B cell (primary cell): Measurements from ENCODE around the gene NTM. TPM values are rescaled to one million over a fixed set of nuclear protein-coding genes. Genes with fewer than 3 reads are reported as not detected.

Experiments used
- ATAC-seq: fragments of 200-7000 bp; cut with Tn5 transposase; one replicate; pipeline ENCODE4 v1.10.0; 2021; ENCODE audit warnings: low read depth, mild to moderate bottlenecking, moderate number of reproducible peaks, moderate library complexity
- CTCF ChIA-PET: fragments of 350-600 bp; sonication (Branson Sonifier 250); formaldehyde crosslinking; loops from one replicate; lab custom pipeline; 2021; ENCODE audit warnings: antibody characterized with exemption, inconsistent platforms; lab: Charles Lee
- POLR2A ChIA-PET: fragments of 350-600 bp; sonication (Branson Sonifier 250); formaldehyde crosslinking; loops from one replicate; lab custom pipeline; 2021; ENCODE audit warnings: antibody characterized with exemption; lab: Charles Lee
- DNase-seq: peaks from one replicate; pipeline ENCODE4 v3.0.0; 2013
- H2AFZ ChIP-seq: 2 replicates; pipeline ENCODE4 v1.6.1; 2012; ENCODE audit warnings: mild to moderate bottlenecking, low read depth, low read length; ENCODE audit not compliant: insufficient read depth, poor library complexity, severe bottlenecking
- H3K27ac ChIP-seq, 2 donors: 1 replicate in 1 of 2; 2 replicates in 1 of 2; pipeline ENCODE4 v1.5.1; 2012 to 2013; ENCODE audit warnings: low read length in 2 of 2, mild to moderate bottlenecking in 2 of 2, moderate library complexity in 1 of 2
- H3K27me3 ChIP-seq, 4 experiments: fragments of 200-600 bp in 1 of 4; sonication (generic) in 1 of 4; replicated peaks in 1 of 4; 1 replicate in 2 of 4; 2 replicates in 2 of 4; pipeline versions ENCODE4 v1.6.1 to v1.7.0; 2013 to 2016; ENCODE audit warnings: low read length in 3 of 4, mild to moderate bottlenecking in 2 of 4, mixed read lengths in 1 of 4, moderate library complexity in 1 of 4; ENCODE audit not compliant: insufficient read depth in 4 of 4, control insufficient read depth in 3 of 4; ENCODE audit errors: control extremely low read depth in 1 of 4
- H3K36me3 ChIP-seq, 2 experiments: replicated peaks in 1 of 2; 1 replicate in 1 of 2; 2 replicates in 1 of 2; pipeline versions ENCODE4 v1.6.1 to v1.7.1; 2013; ENCODE audit warnings: low read length in 1 of 2; ENCODE audit not compliant: insufficient read depth in 2 of 2, control insufficient read depth in 1 of 2; ENCODE audit errors: control extremely low read depth in 1 of 2, extremely low read depth in 1 of 2
- H3K4me1 ChIP-seq, 2 donors: fragments of 200-600 bp in 1 of 2; sonication (generic) in 1 of 2; 1 replicate in 1 of 2; 2 replicates in 1 of 2; pipeline versions ENCODE4 v1.5.1 to v1.6.1; 2013 to 2017; ENCODE audit warnings: low read length in 2 of 2; ENCODE audit not compliant: control insufficient read depth in 2 of 2, insufficient read depth in 2 of 2
- H3K4me2 ChIP-seq: replicated peaks from 2 replicates; pipeline ENCODE3; 2012; ENCODE audit warnings: mild to moderate bottlenecking, low read depth, low read length; ENCODE audit not compliant: poor library complexity, severe bottlenecking
- H3K4me3 ChIP-seq, 5 experiments: fragments of 200-600 bp in 1 of 5; sonication (generic) in 1 of 5; 1 replicate in 3 of 5; 2 replicates in 2 of 5; pipeline versions ENCODE4 v1.5.1 to v1.7.0; 2011 to 2016; ENCODE audit warnings: low read length in 4 of 5, mild to moderate bottlenecking in 4 of 5, low read depth in 2 of 5, control low read depth in 1 of 5, moderate library complexity in 1 of 5; ENCODE audit not compliant: insufficient read depth in 1 of 5; ENCODE audit errors: control extremely low read depth in 1 of 5, extremely low read depth in 1 of 5
- H3K79me2 ChIP-seq: fragments of 200-600 bp; sonication (generic); one replicate; pipeline ENCODE4 v1.6.0; 2016; ENCODE audit warnings: low read length; ENCODE audit not compliant: control insufficient read depth, insufficient read depth
- H3K9ac ChIP-seq: fragments of 200-600 bp; sonication (generic); 2 replicates; pipeline ENCODE4 v1.6.1; 2017; ENCODE audit warnings: mild to moderate bottlenecking, low read length, moderate library complexity
- H3K9me3 ChIP-seq, 3 donors: one replicate each; pipeline versions ENCODE4 v1.6.1 to v1.7.1; 2013; ENCODE audit warnings: low read length in 2 of 3; ENCODE audit not compliant: control insufficient read depth in 2 of 3, insufficient read depth in 1 of 3; ENCODE audit errors: control extremely low read depth in 1 of 3
- H4K20me1 ChIP-seq: 2 replicates; pipeline ENCODE4 v1.6.0; 2012; ENCODE audit warnings: mild to moderate bottlenecking, low read length; ENCODE audit not compliant: insufficient read depth, control insufficient read depth, poor library complexity, severe bottlenecking
- H3K27ac Mint-ChIP-seq: one replicate; pipeline ENCODE4 v1.8.0; 2021; ENCODE audit warnings: mixed read lengths
- H3K27me3 Mint-ChIP-seq: one replicate; pipeline ENCODE4 v1.8.0; 2021; ENCODE audit warnings: mixed read lengths
- H3K4me1 Mint-ChIP-seq: one replicate; pipeline ENCODE4 v1.8.0; 2021; ENCODE audit warnings: mixed read lengths
- H3K4me3 Mint-ChIP-seq: one replicate; pipeline ENCODE4 v1.8.0; 2021; ENCODE audit warnings: mixed read lengths
- H3K9me3 Mint-ChIP-seq: one replicate; pipeline ENCODE4 v1.8.0; 2022; ENCODE audit warnings: mixed read lengths; ENCODE audit not compliant: insufficient read depth
- EZH2 ChIP-seq: IDR thresholded peaks from 2 replicates; pipeline ENCODE4 v1.6.1; 2012; ENCODE audit warnings: borderline replicate concordance, low read depth, mild to moderate bottlenecking, moderate library complexity, low read length; ENCODE audit not compliant: insufficient read depth, poor library complexity, severe bottlenecking
- WGBS: methylation state at CpG from one replicate; pipeline ENCODE4 v1.1.5; 2013; ENCODE audit warnings: missing lambda C conversion rate; ENCODE audit not compliant: insufficient coverage; 5-methylcytosine and 5-hydroxymethylcytosine counted together
- intact Hi-C: fragments of 100-400 bp; cut with micrococcal nuclease; formaldehyde crosslinking; loops from one replicate; pipeline ENCODE4 v1.10.0; 2022
- polyA plus RNA-seq: library from polyadenylated mRNA; depleted of rRNA; stranded (reverse); fragments of >200 nt; gene quantifications from 2 replicates; pipeline ENCODE4 v1.2.3, GENCODE V29; 2012
- total RNA-seq, 2 donors: library from RNA; stranded (reverse); fragments of 120-200 nt in 1 of 2; gene quantifications; 1 replicate in 1 of 2; 2 replicates in 1 of 2; pipeline versions ENCODE4 v1.2.3 to v1.2.4, GENCODE V29; 2013 to 2022
- TF ChIP-seq, protein P1 (sequence below): fragments of 200-600 bp; IDR thresholded peaks from one replicate; pipeline ENCODE4 v1.8.0; 2022; ENCODE audit warnings: antibody characterized with exemption, mild to moderate bottlenecking

The NTM gene
- total and polyA plus RNA-seq, 2 donors (not counting 1 experiment from before 2014, with no cell fraction given) = not detected

DNA sequence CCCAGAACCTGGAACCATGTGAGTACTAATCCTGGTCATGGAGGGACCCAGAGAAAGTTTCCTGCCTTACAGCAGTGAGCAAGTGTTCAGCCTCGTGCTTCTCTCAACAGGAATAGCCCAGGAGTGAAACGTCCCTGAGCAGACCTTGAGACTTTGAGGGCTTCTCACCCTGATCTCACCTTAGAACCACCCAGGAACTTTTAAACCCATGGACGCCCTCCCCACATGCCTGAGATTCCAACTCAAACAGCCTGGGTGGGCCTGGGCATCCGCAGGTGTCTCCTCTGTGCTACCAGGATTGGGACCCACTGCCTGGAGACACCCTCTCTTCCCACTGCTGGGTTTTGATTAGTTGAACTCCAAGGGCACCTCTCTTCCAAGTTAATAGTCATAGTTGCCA, 297.2 kb downstream of the NTM start:
- Histone ChIP-seq H3K79me2 (no peaks in the 10 kb centered on the region), H3K27ac (no peak overlapping the region), H3K36me3 (no peaks in the 10 kb centered on the region), H3K27me3 (no peaks in the 10 kb centered on the region), H3K4me2 (no peak overlapping the region), H3K9me3 (peaks cover 0 to 9% (median 0%) of the 10 kb centered on the region in 3 donors), H2AFZ (no peak overlapping the region), H3K4me1 (no peaks in the 10 kb centered on the region), H4K20me1 (no peaks in the 10 kb centered on the region), H3K4me3 (no peak overlapping the region), H3K9ac (no peak overlapping the region)
- Mint-ChIP-seq H3K4me1 (peaks cover 4% of the 10 kb centered on the region), H3K4me3 (no peak overlapping the region), H3K27ac (no peak overlapping the region), H3K9me3 (no peaks in the 10 kb centered on the region), H3K27me3 (no peaks in the 10 kb centered on the region)
- DNase-seq = no peak
- ATAC-seq = no peak
- TF ChIP-seq, protein P1, sequence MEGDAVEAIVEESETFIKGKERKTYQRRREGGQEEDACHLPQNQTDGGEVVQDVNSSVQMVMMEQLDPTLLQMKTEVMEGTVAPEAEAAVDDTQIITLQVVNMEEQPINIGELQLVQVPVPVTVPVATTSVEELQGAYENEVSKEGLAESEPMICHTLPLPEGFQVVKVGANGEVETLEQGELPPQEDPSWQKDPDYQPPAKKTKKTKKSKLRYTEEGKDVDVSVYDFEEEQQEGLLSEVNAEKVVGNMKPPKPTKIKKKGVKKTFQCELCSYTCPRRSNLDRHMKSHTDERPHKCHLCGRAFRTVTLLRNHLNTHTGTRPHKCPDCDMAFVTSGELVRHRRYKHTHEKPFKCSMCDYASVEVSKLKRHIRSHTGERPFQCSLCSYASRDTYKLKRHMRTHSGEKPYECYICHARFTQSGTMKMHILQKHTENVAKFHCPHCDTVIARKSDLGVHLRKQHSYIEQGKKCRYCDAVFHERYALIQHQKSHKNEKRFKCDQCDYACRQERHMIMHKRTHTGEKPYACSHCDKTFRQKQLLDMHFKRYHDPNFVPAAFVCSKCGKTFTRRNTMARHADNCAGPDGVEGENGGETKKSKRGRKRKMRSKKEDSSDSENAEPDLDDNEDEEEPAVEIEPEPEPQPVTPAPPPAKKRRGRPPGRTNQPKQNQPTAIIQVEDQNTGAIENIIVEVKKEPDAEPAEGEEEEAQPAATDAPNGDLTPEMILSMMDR = no peak
- no peak for TF ChIP-seq EZH2
- ChIA-PET POLR2A (no interaction called here), CTCF (no interaction called here)
- WGBS = 71% methylated on average over 4 of the region's 4 CpGs
- intact Hi-C loops = no loop called here

DNA sequence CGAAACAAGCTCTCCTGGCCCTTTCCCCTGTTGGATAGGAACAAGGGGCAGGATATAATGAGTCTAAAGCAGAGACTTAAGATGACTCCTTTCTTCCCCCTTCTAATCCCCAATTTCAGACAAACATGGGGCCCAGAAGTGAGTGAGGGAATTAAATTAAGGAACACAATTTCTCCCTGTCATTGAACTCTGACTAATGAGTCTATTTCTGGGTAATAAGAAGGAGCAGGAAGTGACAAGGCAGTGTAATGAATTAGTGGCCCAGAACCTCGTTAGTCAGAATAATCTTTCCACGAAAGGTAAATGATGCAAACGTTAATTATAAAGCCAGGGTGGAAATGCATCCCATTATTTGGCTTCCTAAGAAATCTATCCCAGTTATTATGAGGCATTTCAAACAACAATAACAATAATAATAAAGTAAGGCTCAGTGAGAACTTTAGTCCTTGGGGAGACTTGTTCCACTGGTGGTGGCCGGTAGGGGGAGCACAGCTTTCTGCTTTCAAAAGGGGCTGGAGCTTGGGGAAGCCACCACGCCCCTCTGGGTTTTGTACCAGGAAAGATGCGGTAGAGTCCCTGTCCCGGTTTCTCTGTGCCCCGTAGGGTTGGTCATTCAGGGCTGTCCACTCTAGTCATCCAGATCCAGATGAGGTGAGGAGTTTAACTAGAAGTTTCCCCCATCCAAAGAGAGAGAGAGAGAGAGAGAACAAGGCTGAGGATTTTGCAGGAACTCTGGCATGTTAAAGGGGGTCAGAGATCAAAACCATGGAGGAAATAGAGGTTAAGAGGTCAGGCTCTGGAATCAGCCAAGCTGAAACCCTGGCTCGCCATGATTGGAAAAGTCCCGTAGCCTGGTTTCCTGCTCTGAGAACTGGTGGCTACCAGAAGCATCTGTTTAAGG, 298.3 kb downstream of the NTM start:
- no peak overlapping the region for H3K27ac ChIP-seq
- ChIA-PET CTCF (interaction anchor here (0.7 to 1.1 kb wide), 3 partner anchors 10 to 29 kb away, joined by 3 read pairs; no protein-coding TSS in a partner anchor), POLR2A (no interaction called here)
- peaks cover 0 to 7% (median 0%) of the 10 kb centered on the region in 3 donors for H3K9me3 ChIP-seq
- TF ChIP-seq, protein P1 = peak; percentile 63
- no peak for TF ChIP-seq EZH2
- no peaks in the 10 kb centered on the region for H3K4me1 ChIP-seq
- H3K79me2 ChIP-seq = no peaks in the 10 kb centered on the region
- H3K4me2 ChIP-seq = no peak overlapping the region
- Mint-ChIP-seq H3K27ac (no peak overlapping the region), H3K27me3 (no peaks in the 10 kb centered on the region), H3K9me3 (no peaks in the 10 kb centered on the region), H3K4me3 (no peak overlapping the region), H3K4me1 (peaks cover 4% of the 10 kb centered on the region)
- 15% methylated on average over 7 of the region's 11 CpGs for WGBS
- H3K9ac ChIP-seq = no peak overlapping the region
- no peaks in the 10 kb centered on the region for H3K27me3 ChIP-seq
- no peaks in the 10 kb centered on the region for H4K20me1 ChIP-seq
- no peak overlapping the region for H2AFZ ChIP-seq
- H3K4me3 ChIP-seq = no peak overlapping the region
- DNase-seq (peak; percentile 15), ATAC-seq (no peak)
- intact Hi-C loops = no loop called here
- no peaks in the 10 kb centered on the region for H3K36me3 ChIP-seq
